Body of pancreas (tissue), 4 donors: ENCODE data around the gene CDHR3. TPM values are rescaled to one million over a fixed set of nuclear protein-coding genes. Genes with fewer than 3 reads are reported as not detected.

Experiments
- ATAC-seq: fragments of 150-250 bp; one replicate; pipeline ENCODE4 v1.9.1; 2016
- DNase-seq, 4 donors: peaks; one replicate each; pipeline ENCODE4 v3.0.0-alpha.2; 2019
- H3K27ac ChIP-seq, 4 donors: fragments of 200-600 bp; sonication (generic); 1 replicate in 3 of 4; 2 replicates in 1 of 4; pipeline versions ENCODE4 v1.5.1 to v1.6.1; 2016 to 2019; ENCODE audit warnings: mild to moderate bottlenecking in 1 of 4, mixed read lengths in 1 of 4, moderate library complexity in 1 of 4
- H3K27me3 ChIP-seq, 2 donors: fragments of 200-600 bp; sonication (generic); one replicate each; pipeline ENCODE4 v1.6.0; 2016; ENCODE audit warnings: mild to moderate bottlenecking in 1 of 2
- H3K36me3 ChIP-seq, 2 donors: fragments of 200-600 bp; sonication (generic); replicated peaks in 1 of 2; 2 replicates each; pipeline ENCODE4 v1.5.1; 2016; ENCODE audit warnings: low read depth in 2 of 2; ENCODE audit not compliant: insufficient read depth in 1 of 2
- H3K4me1 ChIP-seq: fragments of 200-600 bp; sonication (generic); one replicate; pipeline ENCODE4 v1.6.0; 2016
- H3K4me3 ChIP-seq, 2 donors: fragments of 200-600 bp; sonication (generic); 1 replicate in 1 of 2; 2 replicates in 1 of 2; pipeline ENCODE4 v1.5.1; 2016 to 2019
- H3K9me3 ChIP-seq, 3 donors: fragments of 200-600 bp; sonication (generic); 1 replicate in 2 of 3; 2 replicates in 1 of 3; pipeline ENCODE4 v1.5.1; 2016
- CTCF ChIP-seq, 7 experiments: fragments of 450-650 bp in 4 of 7; fragments of 200-600 bp in 3 of 7; sonication (generic) in 3 of 7; IDR thresholded peaks; one replicate each; pipeline ENCODE4 v1.5.1; 2016 to 2019; ENCODE audit warnings: antibody characterized with exemption in 7 of 7
- POLR2A ChIP-seq, 3 donors: fragments of 450-650 bp; IDR thresholded peaks; one replicate each; pipeline ENCODE4 v1.6.1; 2016; ENCODE audit warnings: antibody characterized with exemption in 3 of 3, mild to moderate bottlenecking in 2 of 3
- WGBS, 2 donors: methylation state at CpG; one replicate each; pipeline ENCODE4 v1.1.5; 2017; 5-methylcytosine and 5-hydroxymethylcytosine counted together
- intact Hi-C: fragments of 100-400 bp; cut with DNase I; formaldehyde crosslinking; loops from one replicate; pipeline ENCODE4 v1.15.1; 2023
- total RNA-seq, 2 donors: library from RNA; depleted of rRNA; stranded (reverse); fragments of >200 nt; gene quantifications; one replicate each; pipeline ENCODE4 v1.1.0, GENCODE V29; 2016

CDHR3 gene
- total RNA-seq, 2 donors from 2014 or later, result 1.6 to 14.8 TPM

GRCh38 chr7:106050746-106051117 lies 87.7 kb downstream of the CDHR3 start:
- peaks cover 7% of the 10 kb centered on the region for H3K4me1 ChIP-seq
- DNase-seq, result no peak
- intact Hi-C loops, result no loop called here
- no peak overlapping the region for H3K27ac ChIP-seq
- TF ChIP-seq CTCF (IDR thresholded peaks at IDR 0.05) (no peak), POLR2A (IDR thresholded peaks at IDR 0.05) (no peak)
- no peaks in the 10 kb centered on the region for H3K36me3 ChIP-seq
- H3K4me3 ChIP-seq, result no peak overlapping the region
- no peaks in the 10 kb centered on the region for H3K9me3 ChIP-seq
- no peak for ATAC-seq
- WGBS, 2 donors, result 73 to 75% methylated on average over 5 of the region's 5 CpGs
- no peaks in the 10 kb centered on the region for H3K27me3 ChIP-seq

DNA sequence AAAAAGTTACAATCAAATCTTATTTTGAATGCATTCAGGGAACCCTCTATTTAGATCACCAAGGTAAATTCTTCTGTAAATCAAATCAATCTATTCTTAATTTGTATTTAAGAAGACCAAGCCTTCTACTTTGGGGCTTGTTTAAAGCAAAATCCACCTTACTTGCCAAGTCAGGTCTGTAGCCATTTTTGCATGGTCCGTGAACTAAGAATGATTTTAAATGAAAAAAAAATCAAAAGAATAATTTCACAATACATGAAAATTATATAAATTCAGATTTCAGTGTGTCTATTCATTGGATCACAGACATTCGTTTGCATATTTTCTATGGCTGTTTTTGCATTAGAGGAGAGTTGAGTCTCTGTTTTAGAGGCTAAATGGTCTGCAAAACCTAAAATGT lies 89.6 kb downstream of the CDHR3 start:
- Histone ChIP-seq H3K27ac (no peak overlapping the region), H3K36me3 (no peaks in the 10 kb centered on the region), H3K27me3 (no peaks in the 10 kb centered on the region), H3K4me1 (peaks cover 15% of the 10 kb centered on the region), H3K9me3 (no peaks in the 10 kb centered on the region), H3K4me3 (no peak overlapping the region)
- 62 to 63% methylated on average over 2 of the region's 2 CpGs for WGBS, 2 donors
- ATAC-seq, result no peak
- intact Hi-C loops, result no loop called here
- TF ChIP-seq CTCF (IDR thresholded peaks at IDR 0.05), result no peak
- no peak for TF ChIP-seq POLR2A (IDR thresholded peaks at IDR 0.05)
- no peak for DNase-seq

- Histone ChIP-seq H3K27me3 (no peaks in the 10 kb centered on the region), H3K27ac (no peak overlapping the region), H3K4me1 (peaks cover 14% of the 10 kb centered on the region), H3K4me3 (no peak overlapping the region), H3K9me3 (no peaks in the 10 kb centered on the region), H3K36me3 (no peaks in the 10 kb centered on the region)
- 67 to 80% methylated on average over 3 to 5 of the region's 5 CpGs for WGBS, 2 donors
- TF ChIP-seq CTCF (IDR thresholded peaks at IDR 0.05) (no peak), POLR2A (IDR thresholded peaks at IDR 0.05) (no peak)
- no peak for ATAC-seq
- DNase-seq, result no peak
- intact Hi-C loops, result no loop called here
Observed at GRCh38 chr7:106053109-106053508, 90.0 kb downstream of the CDHR3 start.

- WGBS, 2 donors, result 81 to 85% methylated on average over 11 of the region's 11 CpGs
- Histone ChIP-seq H3K27ac (no peak overlapping the region), H3K27me3 (no peaks in the 10 kb centered on the region), H3K4me3 (no peak overlapping the region), H3K9me3 (no peaks in the 10 kb centered on the region), H3K4me1 (peaks cover 22% of the 10 kb centered on the region), H3K36me3 (no peaks in the 10 kb centered on the region)
- intact Hi-C loops, result no loop called here
- TF ChIP-seq POLR2A (IDR thresholded peaks at IDR 0.05) (no peak), CTCF (IDR thresholded peaks at IDR 0.05) (no peak)
- ATAC-seq (no peak), DNase-seq (no peak)
Observed at GRCh38 chr7:106054156-106054910, 91.3 kb downstream of the CDHR3 start.

GRCh38 chr7:106054971-106055532 lies 92.0 kb downstream of the CDHR3 start:
- no peak for ATAC-seq
- Histone ChIP-seq H3K27ac (no peak overlapping the region), H3K4me1 (peaks cover 22% of the 10 kb centered on the region), H3K27me3 (no peaks in the 10 kb centered on the region), H3K4me3 (no peak overlapping the region), H3K9me3 (no peaks in the 10 kb centered on the region), H3K36me3 (no peaks in the 10 kb centered on the region)
- 75 to 76% methylated on average over 7 of the region's 7 CpGs for WGBS, 2 donors
- intact Hi-C loops, result loop anchor here (5.0 kb wide), 1 partner anchor 97 kb away; no protein-coding TSS in a partner anchor
- no peak for DNase-seq
- TF ChIP-seq POLR2A (IDR thresholded peaks at IDR 0.05), result no peak
- TF ChIP-seq CTCF (IDR thresholded peaks at IDR 0.05), result no peak
